GM10847 (cell line): ENCODE measurements around the gene SLC46A3.

Source experiments
- POLR2A ChIP-seq: IDR thresholded peaks from 2 replicates; pipeline ENCODE4 v1.6.1; 2011; ENCODE audit not compliant: insufficient read length; ENCODE audit errors: extremely low read depth

SLC46A3 gene

DNA sequence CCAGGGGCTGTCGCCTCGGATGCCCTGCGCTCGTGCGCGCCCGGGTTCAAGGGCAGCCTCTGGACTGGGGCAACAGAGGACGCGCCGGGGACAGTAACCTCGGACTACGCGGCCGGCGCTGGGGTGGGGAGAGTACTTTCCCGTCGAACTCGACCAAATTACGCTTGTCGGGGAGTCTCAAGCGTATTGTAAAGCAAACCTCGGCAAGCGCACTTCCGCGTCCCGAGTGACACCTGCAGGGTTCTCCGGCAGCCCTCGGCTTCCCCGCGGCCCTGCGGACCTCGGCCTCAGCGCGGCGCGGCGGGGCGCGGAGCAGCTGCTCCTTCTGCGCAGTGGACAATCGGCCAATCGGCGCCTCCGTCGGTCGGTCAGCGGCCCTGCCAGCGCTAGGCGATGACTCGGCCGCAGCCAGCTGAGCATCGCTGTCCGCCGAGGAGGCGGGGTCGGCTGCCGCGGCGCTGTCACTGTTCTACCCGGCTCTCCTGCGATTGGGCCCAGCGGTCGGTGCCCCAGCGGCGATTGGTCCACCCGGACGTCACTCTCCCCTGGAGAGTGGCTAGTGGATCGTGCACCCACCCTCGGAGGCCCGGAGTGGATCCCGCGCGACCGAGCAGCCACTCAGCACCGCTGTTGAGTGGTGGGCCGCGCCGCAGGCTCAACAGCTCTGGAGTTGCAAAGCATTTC lies at the start of gene SLC46A3:
Gene SLC46A3, minus strand, starts transcription at position 428 of the 684 bp plus-strand sequence. CDS start 972 bp downstream, outside the sequence.
- peak; percentile 43 for TF ChIP-seq POLR2A

DNA sequence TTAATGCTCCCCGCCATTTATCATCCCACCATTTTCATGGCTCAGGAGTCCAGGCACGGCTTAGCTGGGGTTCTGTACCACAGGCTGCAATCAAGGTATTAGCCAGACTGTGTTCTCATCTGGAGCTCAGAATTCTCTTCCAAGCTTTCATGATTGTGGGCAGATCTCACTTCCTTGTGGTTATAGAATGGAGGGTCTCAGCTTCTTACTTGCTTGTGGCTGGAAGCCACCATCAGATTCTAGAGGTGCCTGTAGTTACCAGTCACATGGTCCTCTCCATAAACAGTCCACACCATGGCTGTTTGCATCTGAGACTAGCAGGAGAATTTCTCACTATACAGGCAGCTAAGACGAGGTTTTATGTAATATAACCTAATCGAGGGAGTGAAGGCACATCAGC lies 45.1 kb upstream of the SLC46A3 start:
- no peak for TF ChIP-seq POLR2A

DNA sequence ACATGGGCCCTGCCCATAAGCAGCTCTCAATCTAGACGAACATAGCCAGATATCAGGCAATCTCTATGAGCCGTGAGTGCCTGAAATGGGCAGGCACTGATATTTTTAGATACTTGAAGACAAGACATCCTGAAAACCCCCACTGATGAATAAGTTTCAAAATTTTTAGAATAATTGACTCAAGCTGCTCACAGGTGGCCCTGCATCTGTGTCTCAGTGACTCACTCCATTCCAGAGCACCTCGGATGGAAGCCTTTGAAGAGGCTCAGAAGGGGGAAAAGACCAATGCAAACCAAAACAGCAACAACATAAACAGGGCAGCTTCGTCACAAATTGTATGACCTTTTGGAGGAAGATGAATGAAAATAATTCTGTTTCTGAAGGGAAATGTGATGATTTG lies 42.8 kb upstream of the SLC46A3 start:
- TF ChIP-seq POLR2A: no peak

DNA sequence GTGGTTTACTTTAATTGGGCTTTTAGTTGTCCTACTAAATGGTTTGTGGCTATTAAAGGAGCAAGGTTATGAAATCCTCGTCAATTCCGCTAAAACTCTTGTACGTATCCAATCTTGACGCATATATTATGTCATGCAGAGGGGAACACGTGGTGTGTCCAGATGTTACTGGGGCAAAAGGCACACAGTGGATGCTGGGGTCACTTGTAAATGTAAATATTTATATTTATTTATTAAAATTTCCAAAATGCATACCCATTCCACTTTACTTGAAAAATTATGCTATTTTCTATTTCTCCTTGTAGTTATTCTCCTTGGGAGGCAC lies 36.7 kb upstream of the SLC46A3 start:
- no peak for TF ChIP-seq POLR2A

DNA sequence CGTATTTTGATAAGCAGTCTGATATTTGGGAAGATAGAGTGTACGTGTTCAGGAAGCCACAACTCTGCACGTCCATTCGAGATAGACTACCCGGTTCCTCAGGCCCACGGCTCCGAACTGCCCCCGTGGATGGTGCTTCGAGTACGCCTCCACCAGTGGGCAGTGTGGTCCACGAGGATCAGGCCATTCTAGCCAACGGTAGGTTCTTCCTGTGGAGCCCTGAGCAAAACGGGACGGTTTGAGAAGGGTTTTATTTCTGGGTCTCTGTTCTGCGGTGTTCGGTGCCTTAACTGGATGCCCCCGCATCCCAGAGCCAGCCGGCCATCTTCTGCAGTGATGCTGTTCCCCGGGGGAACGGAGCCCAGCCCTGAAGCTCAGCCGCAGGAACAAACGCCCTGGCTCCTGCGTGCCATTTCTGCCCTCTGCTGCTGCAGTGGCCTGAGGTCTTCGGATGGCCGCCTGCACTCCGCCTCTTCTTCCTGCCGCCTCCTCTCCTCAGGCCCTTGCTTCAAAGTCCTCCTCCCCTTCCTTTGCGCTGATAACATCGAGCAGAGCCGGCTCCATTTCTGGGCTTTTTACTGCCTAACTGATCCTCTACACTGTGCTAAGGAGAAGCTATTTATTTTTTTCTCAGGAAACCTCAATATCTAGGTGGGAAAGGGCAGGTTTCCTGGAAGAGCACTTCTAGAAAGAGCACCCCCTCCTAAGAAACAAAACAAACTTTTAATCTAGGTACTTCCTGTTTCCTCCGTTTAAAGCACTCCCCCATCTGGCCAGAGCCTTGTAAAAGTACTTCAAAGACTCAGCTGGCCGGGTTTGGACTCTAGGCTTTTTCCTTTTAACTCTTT lies 36.2 kb upstream of the SLC46A3 start:
- no peak for TF ChIP-seq POLR2A

GRCh38 chr13:28753946-28754345 lies 35.2 kb upstream of the SLC46A3 start:
- TF ChIP-seq POLR2A: no peak

DNA sequence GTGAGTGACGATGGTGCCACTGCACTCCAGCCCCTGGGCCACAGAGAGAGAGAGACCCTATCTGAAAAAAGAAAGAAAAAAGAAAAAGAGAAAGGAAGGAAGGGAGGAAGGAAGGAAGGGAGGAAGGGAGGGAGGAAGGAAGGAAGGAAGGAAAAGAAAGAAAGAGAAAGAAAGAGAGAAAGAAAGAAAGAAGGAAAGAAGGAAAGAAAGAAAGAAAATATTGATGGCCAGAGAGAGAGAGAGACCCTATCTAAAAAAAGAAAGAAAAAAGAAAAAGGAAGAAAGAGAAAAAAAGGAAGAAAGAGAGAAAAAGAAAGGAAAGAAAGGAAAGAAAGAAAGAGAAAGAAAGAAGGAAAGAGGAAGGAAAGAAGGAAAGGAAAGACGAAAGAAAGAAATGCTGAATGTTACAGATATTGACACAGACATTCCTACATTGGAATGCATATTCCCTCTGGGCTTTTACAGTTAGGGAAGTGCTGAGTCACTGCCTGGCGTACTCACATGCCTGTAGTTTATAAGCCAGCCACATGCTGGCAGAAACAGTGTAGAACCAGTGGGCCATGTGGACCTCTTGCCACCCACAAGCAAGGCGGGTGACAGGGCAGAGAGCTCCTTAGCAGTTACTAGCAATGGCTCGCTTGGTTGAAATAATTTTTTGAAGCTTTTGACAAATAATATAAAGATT lies 34.6 kb upstream of the SLC46A3 start:
- TF ChIP-seq POLR2A: no peak

- no peak for TF ChIP-seq POLR2A
Measured at GRCh38 chr13:28751175-28751960, 32.6 kb upstream of the SLC46A3 start.

DNA sequence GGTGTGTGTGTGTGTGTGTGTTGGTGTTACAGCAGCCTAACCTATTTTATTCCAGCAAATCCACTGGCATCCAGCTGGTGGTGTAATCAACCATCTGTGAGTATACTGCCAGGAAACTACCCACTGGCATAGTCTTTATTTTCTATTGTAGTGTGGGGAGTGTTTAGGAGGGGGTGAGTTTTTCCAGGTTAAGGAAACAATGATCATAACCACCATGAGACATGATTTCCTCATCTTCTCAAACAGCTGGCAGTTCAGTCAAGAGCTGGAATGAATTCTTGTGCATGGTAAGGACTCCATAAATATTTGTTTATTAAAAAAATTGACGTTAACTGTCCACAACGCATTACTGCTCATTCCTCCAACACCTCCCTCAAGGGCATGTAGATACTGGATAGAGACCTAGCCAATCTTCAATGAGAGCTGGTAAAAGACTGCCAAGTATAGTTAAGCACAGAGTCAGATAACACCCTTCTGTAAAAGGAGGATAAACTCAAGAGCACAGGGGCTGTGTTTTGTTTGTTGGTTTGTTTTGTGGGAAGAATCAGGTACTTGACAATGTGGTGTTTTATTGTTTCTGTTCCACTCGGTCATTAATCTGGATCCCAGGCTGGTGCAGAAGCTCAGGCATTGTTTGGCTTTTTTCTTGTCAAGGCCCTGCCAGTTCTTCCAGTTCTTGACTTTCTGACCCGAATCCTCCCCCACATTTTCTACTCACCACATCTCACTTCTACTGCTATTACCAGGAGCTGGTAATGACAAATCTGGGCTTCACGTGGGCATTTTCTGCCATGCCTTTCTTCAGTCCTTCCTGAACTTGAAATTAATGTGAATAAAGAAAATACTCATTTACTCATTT lies 31.6 kb upstream of the SLC46A3 start:
- TF ChIP-seq POLR2A: no peak

GRCh38 chr13:28747851-28748250 lies 29.1 kb upstream of the SLC46A3 start:
- TF ChIP-seq POLR2A: no peak

DNA sequence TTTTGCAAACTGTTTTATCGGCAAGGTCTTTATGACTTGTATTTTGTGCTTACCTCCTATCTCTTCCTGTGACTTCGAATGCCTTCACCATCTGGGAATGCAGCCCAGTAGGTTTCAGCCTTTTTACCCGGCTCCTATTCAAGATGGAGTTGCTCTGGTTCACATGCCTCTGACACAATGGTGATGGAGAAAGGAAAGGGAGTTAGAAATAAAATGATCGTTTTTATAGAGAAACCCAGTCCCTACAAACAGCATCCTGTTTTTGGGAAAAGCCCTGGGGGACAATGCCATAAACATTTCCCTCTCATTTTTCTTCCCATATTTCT lies 27.5 kb upstream of the SLC46A3 start:
- no peak for TF ChIP-seq POLR2A

DNA sequence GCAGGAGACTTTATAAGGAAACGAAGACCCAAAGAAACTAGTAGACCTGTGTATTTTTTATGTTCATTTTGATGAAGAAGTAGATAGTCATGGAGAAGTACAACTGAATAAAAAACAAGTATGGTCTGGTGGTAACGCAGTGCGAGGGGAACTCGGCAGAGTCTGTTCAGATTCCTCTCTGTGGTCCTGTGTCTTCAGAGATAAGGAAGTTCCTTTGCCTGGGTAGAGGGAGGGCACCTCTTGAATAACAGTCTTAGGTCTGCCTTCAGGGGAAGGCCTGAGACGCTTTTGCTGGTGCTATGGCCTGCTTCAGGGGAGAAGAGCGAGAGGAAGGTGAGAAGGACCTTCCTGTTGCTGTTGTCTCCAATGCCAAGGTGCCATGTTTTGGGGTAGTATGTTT lies 25.9 kb upstream of the SLC46A3 start:
- TF ChIP-seq POLR2A: no peak

DNA sequence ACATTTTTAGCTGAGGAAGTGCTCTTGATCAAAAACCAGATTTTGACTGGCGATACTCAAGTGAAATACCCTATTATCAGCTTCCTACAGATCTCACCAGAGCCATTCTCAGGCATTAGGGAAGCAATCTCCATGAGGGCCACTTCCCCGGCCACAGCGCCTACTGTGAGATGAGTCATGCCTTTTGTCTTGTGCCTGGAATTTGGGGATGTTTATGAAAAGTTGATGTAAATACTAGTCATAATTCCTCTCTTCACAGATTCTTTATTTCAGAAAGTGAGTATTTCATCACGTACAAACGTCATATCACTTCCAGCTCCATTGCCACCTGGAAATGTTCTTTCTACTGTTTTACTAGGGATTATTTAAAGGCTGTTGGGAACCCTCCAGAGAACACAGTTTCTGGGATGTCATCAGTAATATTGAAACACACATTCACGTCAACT lies 25.3 kb upstream of the SLC46A3 start:
- no peak for TF ChIP-seq POLR2A

DNA sequence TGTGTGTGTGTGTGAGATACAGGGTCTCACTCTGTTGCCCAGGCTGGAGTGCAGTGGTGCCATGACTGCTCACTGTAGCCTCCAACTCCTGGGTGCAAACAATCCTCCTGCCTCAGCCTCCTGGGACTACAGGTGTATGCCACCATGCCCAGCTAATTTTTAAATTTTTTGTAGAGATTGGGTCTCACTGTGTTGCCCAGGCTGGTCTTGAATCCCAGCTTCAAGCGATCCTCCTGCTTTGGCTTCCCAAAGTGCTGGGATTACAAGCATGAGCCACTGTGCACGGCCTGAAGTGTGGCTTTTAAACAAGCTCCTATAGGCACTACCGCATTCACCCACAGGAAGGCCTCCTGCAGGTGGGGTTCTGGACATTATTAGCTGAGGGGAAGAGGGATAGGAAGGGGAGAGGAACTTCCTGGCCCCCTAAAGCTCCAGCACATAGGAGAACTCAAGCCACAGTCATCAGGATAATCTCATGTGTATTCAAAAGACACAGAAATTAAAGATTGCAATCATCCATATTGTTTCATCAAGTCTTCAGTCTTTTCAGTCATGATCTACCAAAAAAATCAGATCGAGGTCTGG lies 24.8 kb upstream of the SLC46A3 start:
- TF ChIP-seq POLR2A: no peak
